Stomach (tissue), 9 donors: ENCODE measurements around the gene PTGES3L. TPM values are rescaled to one million over a fixed set of nuclear protein-coding genes. Genes with fewer than 3 reads are reported as not detected.

Experiments
- DNase-seq, 2 donors: peaks; one replicate each; pipeline versions ENCODE4 v3.0.0 to v3.0.0-alpha.2; 2013 to 2019
- H3K27ac ChIP-seq, 5 donors: fragments of 200-600 bp in 4 of 5; sonication (generic) in 4 of 5; one replicate each; pipeline ENCODE4 v1.5.1; 2013 to 2019; ENCODE audit warnings: mild to moderate bottlenecking in 1 of 5, moderate library complexity in 1 of 5
- H3K27me3 ChIP-seq, 3 donors: fragments of 200-600 bp; sonication (generic); one replicate each; pipeline ENCODE4 v1.5.1; 2017 to 2019; ENCODE audit warnings: mixed run types in 1 of 3
- H3K36me3 ChIP-seq, 4 donors: fragments of 200-600 bp; sonication (generic); 1 replicate in 3 of 4; 2 replicates in 1 of 4; pipeline ENCODE4 v1.5.1; 2016 to 2019
- H3K4me1 ChIP-seq, 4 donors: fragments of 200-600 bp; sonication (generic); one replicate each; pipeline ENCODE4 v1.5.1; 2016 to 2019
- H3K4me3 ChIP-seq, 4 donors: fragments of 200-600 bp; sonication (generic) in 3 of 4; one replicate each; pipeline ENCODE4 v1.5.1; 2016 to 2019; ENCODE audit warnings: mild to moderate bottlenecking in 1 of 4
- H3K9me3 ChIP-seq, 4 donors: fragments of 200-600 bp; sonication (generic); one replicate each; pipeline ENCODE4 v1.5.1; 2016 to 2019
- EP300 ChIP-seq: sonication (generic); formaldehyde crosslinking; IDR thresholded peaks from one replicate; pipeline ENCODE4 v1.6.1; 2017; ENCODE audit warnings: antibody characterized with exemption
- POLR2A ChIP-seq, 4 donors: fragments of 450-650 bp; IDR thresholded peaks; one replicate each; pipeline ENCODE4 v1.6.1; 2016; ENCODE audit warnings: antibody characterized with exemption in 4 of 4, control low read depth in 2 of 4, mild to moderate bottlenecking in 1 of 4, moderate library complexity in 1 of 4
- POLR2AphosphoS5 ChIP-seq, 3 donors: sonication (generic); formaldehyde crosslinking; IDR thresholded peaks; one replicate each; pipeline ENCODE4 v1.6.1; 2016; ENCODE audit warnings: antibody characterized with exemption in 3 of 3
- WGBS, 5 donors: extraction: QIAGEN DNeasy Blood & Tissue Kit in 3 of 5; methylation state at CpG; one replicate each; pipeline versions ENCODE4 v1.1.5 to v1.1.7; 2013 to 2018; 5-methylcytosine and 5-hydroxymethylcytosine counted together
- intact Hi-C: fragments of 100-400 bp; cut with DNase I; formaldehyde crosslinking; loops from one replicate; pipeline ENCODE4 v1.15.1; 2023; ENCODE audit warnings: low total_unique reads
- polyA plus RNA-seq, 3 donors: library from polyadenylated mRNA; stranded (reverse); fragments of 200-250 nt; gene quantifications; one replicate each; pipeline ENCODE4 v1.2.3, GENCODE V29; 2013
- total RNA-seq, 5 donors: library from RNA; depleted of rRNA; stranded (reverse); fragments of >200 nt; gene quantifications; one replicate each; pipeline versions ENCODE4 v1.1.0 to v1.2.3, GENCODE V29; 2014 to 2016
- TF ChIP-seq, protein P1 (sequence below), 7 experiments: fragments of 450-650 bp in 4 of 7; fragments of 200-600 bp in 3 of 7; sonication (generic) in 3 of 7; IDR thresholded peaks; one replicate each; pipeline ENCODE4 v1.5.1; 2016 to 2019; ENCODE audit warnings: antibody characterized with exemption in 7 of 7, control low read depth in 2 of 7, mild to moderate bottlenecking in 1 of 7
- donor health status: healthy with polysubstance abuse.
- donor health status: Bipolar disorder and iron deficiency.
- donor health status: healthy.

Gene PTGES3L
- total and polyA plus RNA-seq, 8 donors = 1.3 to 9.8 (median 3.6) TPM; not detected in 3

DNA sequence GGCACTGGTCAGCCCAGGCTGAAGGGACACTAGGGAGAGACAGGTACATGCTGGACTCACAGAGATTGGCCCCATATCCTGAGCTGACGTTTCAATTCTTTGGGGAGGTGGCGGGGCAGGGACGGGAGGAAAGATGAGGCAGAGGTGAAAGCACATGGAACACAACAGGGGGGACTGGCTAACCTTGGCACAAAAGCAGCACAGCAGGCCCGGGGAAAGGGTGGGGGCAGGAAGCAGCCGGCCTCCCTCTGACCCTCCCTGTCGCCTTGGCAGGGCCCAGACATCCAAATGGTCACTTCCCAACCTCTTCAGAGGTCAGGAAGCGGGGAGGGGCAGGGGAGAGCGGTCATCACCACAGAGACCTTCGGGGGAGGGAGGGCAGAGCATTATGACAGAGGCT, 35.7 kb upstream of the PTGES3L start:
- 54 to 77% (median 70%) methylated on average over 7 to 9 of the region's 9 CpGs for WGBS, 5 donors
- peaks cover 29 to 71% (median 62%) of the 10 kb centered on the region in 4 donors for H3K36me3 ChIP-seq

DNA sequence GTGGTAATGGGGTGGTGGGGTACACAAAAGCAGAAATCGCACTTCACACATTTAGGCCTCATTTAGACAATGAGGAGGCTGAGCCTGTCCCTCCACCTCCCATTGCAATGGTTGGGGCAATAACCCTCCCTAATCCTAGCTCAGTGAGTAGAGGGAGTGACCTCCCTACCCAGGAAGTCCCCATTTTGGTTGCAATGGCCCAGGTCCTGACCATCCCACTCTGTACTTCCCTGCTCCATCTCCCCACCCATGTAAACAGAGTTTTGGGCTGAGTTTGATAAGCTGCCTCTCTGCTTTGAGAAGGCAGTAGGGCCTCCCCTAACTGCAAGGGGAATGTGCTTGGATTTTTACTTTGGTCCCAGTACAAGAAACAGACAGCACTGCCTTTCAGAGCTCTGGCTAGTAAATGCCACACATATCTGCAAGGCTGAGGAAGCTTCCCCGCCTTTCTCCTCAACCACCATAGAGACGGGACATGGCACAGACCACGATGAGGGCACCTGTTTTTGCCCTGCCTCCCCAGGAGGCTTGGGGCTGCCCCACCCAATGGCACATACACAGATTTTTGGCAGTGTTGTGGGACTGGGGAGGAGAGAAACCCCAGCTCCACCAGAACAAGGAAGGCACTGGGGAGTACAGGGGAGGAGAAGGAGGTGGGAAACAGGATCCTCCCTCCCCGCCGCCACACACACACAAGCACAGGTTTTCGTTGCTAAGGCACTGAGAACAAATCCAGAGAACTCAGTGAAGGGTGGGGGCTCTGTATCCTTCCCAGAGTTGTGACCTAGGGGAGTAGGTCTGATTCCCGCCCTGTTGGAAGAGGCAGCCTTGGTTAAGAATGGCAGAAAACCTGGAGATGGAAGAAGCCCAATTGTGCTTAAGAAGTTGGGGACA, 35.0 kb upstream of the PTGES3L start:
- peak overlapping the region; percentile 3 to 76 (median 64) for H3K27ac ChIP-seq
- no peaks in the 10 kb centered on the region for H3K9me3 ChIP-seq
- no peak for TF ChIP-seq POLR2AphosphoS5 (IDR thresholded peaks at IDR 0.05)
- TF ChIP-seq, protein P1, sequence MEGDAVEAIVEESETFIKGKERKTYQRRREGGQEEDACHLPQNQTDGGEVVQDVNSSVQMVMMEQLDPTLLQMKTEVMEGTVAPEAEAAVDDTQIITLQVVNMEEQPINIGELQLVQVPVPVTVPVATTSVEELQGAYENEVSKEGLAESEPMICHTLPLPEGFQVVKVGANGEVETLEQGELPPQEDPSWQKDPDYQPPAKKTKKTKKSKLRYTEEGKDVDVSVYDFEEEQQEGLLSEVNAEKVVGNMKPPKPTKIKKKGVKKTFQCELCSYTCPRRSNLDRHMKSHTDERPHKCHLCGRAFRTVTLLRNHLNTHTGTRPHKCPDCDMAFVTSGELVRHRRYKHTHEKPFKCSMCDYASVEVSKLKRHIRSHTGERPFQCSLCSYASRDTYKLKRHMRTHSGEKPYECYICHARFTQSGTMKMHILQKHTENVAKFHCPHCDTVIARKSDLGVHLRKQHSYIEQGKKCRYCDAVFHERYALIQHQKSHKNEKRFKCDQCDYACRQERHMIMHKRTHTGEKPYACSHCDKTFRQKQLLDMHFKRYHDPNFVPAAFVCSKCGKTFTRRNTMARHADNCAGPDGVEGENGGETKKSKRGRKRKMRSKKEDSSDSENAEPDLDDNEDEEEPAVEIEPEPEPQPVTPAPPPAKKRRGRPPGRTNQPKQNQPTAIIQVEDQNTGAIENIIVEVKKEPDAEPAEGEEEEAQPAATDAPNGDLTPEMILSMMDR (IDR thresholded peaks at IDR 0.05) = no peak
- TF ChIP-seq EP300 = no peak
- TF ChIP-seq POLR2A (IDR thresholded peaks at IDR 0.05) = no peak
- DNase-seq = no peak
- WGBS, 5 donors = 52 to 72% (median 58%) methylated on average over 8 of the region's 8 CpGs
- no peak overlapping the region for H3K4me3 ChIP-seq
- H3K27me3 ChIP-seq = no peaks in the 10 kb centered on the region
- H3K4me1 ChIP-seq = peaks cover 44 to 83% (median 48%) of the 10 kb centered on the region in 4 donors
- intact Hi-C loops = no loop called here
- H3K36me3 ChIP-seq = peaks cover 29 to 71% (median 62%) of the 10 kb centered on the region in 4 donors

More for the DNA sequence above, 35.7 kb upstream of the PTGES3L start:
- no peaks in the 10 kb centered on the region for H3K9me3 ChIP-seq
- H3K4me3 ChIP-seq = no peak overlapping the region
- intact Hi-C loops = no loop called here
- peaks cover 50 to 83% (median 55%) of the 10 kb centered on the region in 4 donors for H3K4me1 ChIP-seq
- no peaks in the 10 kb centered on the region for H3K27me3 ChIP-seq
- DNase-seq = peak in 1 of 2 donors; percentile 47
- TF ChIP-seq POLR2A (IDR thresholded peaks at IDR 0.05) (no peak), POLR2AphosphoS5 (IDR thresholded peaks at IDR 0.05) (peak in 2 of 3 donors; percentile 25 to 57)
- H3K27ac ChIP-seq = peak overlapping the region; percentile 3 to 76 (median 64)

DNA sequence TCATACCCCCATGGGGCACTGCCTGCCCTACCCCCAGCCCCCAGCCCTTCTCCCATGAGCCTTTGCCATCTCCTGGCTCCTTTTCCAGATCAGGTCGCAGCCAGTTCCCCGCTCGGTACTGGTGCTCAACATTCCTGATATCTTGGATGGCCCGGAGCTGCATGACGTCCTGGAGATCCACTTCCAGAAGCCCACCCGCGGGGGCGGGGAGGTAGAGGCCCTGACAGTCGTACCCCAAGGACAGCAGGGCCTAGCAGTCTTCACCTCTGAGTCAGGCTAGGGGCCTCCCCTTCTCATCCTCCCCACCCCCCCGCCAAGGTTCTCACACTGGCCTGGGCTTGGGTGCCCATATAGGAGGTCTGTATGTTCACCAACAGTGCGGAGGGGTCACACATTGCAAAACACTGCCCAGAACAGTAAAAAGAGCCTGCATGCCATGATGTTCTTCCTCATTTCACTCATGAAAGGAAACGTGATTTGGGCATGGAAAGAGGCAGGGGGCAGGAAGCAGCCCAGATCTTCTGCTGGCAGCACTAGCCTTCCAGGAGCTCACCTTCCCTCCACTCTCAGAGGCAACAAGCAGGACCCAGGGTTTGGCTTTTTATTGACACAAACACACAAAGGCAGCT, 34.3 kb upstream of the PTGES3L start:
- TF ChIP-seq POLR2A (IDR thresholded peaks at IDR 0.05) (no peak), POLR2AphosphoS5 (IDR thresholded peaks at IDR 0.05) (no peak), EP300 (no peak)
- TF ChIP-seq, protein P1 (IDR thresholded peaks at IDR 0.05) = no peak
- Histone ChIP-seq H3K9me3 (no peaks in the 10 kb centered on the region), H3K4me1 (peaks cover 37 to 82% (median 43%) of the 10 kb centered on the region in 4 donors), H3K27ac (peak overlapping the region in 4 of 5 donors; percentile 55 to 76 (median 65)), H3K4me3 (no peak overlapping the region), H3K36me3 (peaks cover 29 to 71% (median 62%) of the 10 kb centered on the region in 4 donors), H3K27me3 (no peaks in the 10 kb centered on the region)
- WGBS, 5 donors = 76 to 85% (median 81%) methylated on average over 8 to 12 of the region's 12 CpGs
- intact Hi-C loops = no loop called here
- DNase-seq = no peak

DNA sequence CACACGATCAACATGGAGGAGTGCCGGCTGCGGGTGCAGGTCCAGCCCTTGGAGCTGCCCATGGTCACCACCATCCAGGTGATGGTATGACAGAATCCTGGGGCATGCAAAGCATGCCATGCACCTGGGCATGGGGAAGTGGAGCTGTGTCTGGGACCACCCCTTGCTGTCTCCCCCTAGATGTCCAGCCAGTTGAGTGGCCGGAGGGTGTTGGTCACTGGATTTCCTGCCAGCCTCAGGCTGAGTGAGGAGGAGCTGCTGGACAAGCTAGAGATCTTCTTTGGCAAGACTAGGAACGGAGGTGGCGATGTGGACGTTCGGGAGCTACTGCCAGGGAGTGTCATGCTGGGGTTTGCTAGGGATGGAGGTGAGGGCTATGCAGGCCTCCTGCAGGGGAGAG, 33.4 kb upstream of the PTGES3L start:
- Histone ChIP-seq H3K27me3 (no peaks in the 10 kb centered on the region), H3K4me1 (peaks cover 30 to 82% (median 42%) of the 10 kb centered on the region in 4 donors), H3K4me3 (no peak overlapping the region), H3K36me3 (peaks cover 28 to 66% (median 60%) of the 10 kb centered on the region in 4 donors), H3K27ac (peak overlapping the region in 2 of 5 donors; percentile 66 to 76), H3K9me3 (no peaks in the 10 kb centered on the region)
- TF ChIP-seq EP300 = no peak
- TF ChIP-seq POLR2A (IDR thresholded peaks at IDR 0.05) = no peak
- no peak for TF ChIP-seq POLR2AphosphoS5 (IDR thresholded peaks at IDR 0.05)
- TF ChIP-seq, protein P1 (IDR thresholded peaks at IDR 0.05) = no peak
- intact Hi-C loops = no loop called here
- no peak for DNase-seq
- 80 to 92% (median 87%) methylated on average over 7 to 8 of the region's 8 CpGs for WGBS, 5 donors
